ENCODE data around the gene RHEB. TPM values are rescaled to one million over a fixed set of nuclear protein-coding genes. Genes with fewer than 3 reads are reported as not detected.

The RHEB gene
- total and polyA plus RNA-seq, 2 experiments from 2014 or later = 127 to 157 TPM

DNA sequence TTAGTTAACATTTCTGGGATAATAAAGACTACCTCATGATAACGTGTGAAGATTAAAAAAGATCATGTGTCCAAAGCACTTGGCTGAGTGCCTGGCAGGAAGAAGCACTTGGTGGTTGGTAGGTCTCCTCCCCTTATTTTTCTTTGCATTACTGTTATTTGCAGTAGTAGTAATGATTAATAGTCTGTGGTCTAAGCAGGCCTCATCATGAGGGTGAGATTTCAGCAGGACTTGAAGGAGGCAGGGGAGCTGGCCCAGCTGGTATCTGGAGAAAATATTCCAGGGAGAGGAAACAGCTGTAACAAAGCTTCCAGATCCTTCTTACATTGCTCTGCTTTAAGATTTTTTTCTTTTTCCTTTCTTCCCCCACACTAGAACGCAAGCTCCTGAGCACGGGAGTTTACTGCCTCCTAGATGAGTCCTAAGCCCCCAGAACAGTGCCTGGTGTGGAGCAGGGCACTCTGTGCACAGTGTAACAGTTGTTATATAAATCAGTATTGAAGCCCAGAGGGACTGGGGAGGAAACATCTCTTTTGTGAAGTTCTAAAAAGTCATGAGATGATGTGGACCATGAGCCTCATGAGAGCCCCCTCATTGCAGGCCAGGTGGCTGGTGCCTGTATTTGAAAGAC, 31.1 kb upstream of the RHEB start:
- peak in 1 of 2 donors; percentile 92 for DNase-seq (ENCODE audit: low read depth in 1 of 2, low spot score in 1 of 2)
- no peak overlapping the region for H3K4me3 ChIP-seq
- peaks cover 3% of the 10 kb centered on the region for H3K4me1 ChIP-seq (ENCODE audit: low read depth)
- TF ChIP-seq, protein P1, sequence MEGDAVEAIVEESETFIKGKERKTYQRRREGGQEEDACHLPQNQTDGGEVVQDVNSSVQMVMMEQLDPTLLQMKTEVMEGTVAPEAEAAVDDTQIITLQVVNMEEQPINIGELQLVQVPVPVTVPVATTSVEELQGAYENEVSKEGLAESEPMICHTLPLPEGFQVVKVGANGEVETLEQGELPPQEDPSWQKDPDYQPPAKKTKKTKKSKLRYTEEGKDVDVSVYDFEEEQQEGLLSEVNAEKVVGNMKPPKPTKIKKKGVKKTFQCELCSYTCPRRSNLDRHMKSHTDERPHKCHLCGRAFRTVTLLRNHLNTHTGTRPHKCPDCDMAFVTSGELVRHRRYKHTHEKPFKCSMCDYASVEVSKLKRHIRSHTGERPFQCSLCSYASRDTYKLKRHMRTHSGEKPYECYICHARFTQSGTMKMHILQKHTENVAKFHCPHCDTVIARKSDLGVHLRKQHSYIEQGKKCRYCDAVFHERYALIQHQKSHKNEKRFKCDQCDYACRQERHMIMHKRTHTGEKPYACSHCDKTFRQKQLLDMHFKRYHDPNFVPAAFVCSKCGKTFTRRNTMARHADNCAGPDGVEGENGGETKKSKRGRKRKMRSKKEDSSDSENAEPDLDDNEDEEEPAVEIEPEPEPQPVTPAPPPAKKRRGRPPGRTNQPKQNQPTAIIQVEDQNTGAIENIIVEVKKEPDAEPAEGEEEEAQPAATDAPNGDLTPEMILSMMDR (IDR thresholded peaks at IDR 0.05; ENCODE audit: low read depth, low read length) = no peak
- no peaks in the 10 kb centered on the region for H3K36me3 ChIP-seq
- no peaks in the 10 kb centered on the region for H3K9me3 ChIP-seq (ENCODE audit: low read depth)
- H3K27me3 ChIP-seq = no peaks in the 10 kb centered on the region
- H3K27ac ChIP-seq = no peak overlapping the region

DNA sequence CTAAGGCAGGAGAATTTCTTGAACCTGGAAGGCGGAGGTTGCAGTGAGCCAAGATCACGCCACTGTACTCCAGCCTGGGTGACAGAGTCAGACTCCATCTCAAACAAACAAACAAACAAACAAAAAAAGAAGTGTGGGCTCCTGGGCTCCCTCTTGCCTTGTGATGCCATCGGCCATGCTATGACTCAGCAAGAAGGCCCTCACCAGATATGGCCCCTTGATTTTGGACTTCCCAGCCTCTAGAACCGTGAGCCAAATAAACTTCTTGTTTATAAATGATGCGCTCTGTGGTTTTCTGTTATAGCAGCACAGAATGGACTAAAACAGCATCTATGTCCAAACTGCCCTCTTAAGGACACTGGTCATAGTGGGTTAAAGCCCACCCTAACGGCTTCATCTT, 29.9 kb upstream of the RHEB start:
- no peak for DNase-seq (ENCODE audit: low read depth in 1 of 2, low spot score in 1 of 2)
- no peaks in the 10 kb centered on the region for H3K27me3 ChIP-seq
- TF ChIP-seq, protein P1 (IDR thresholded peaks at IDR 0.05; ENCODE audit: low read depth, low read length) = no peak
- no peak overlapping the region for H3K27ac ChIP-seq
- no peaks in the 10 kb centered on the region for H3K9me3 ChIP-seq (ENCODE audit: low read depth)
- H3K36me3 ChIP-seq = no peaks in the 10 kb centered on the region
- H3K4me1 ChIP-seq (ENCODE audit: low read depth) = peaks cover 3% of the 10 kb centered on the region
- no peak overlapping the region for H3K4me3 ChIP-seq

DNA sequence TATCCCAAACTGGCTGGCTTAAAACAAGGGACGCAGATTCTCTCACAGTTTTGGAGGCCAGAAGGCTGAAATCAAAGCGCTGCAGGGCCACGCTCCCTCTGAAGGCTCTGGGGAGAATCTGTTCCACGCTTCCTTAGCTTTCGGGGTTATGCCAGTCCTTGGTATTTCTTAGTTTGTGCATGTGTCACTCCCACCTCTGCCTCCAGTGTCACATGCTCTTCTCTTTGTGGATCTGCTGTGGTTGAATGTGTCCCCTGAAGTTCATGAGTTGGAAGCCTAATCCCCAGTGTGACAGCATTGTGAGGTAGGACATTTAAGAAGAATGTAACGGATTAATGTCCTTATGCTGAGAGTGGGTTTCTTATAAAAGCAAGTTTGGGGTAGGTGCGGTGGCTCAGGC, 29.4 kb upstream of the RHEB start:
- TF ChIP-seq, protein P1 (IDR thresholded peaks at IDR 0.05; ENCODE audit: low read depth, low read length) = no peak
- Histone ChIP-seq H3K27ac (no peak overlapping the region), H3K4me1 (ENCODE audit: low read depth) (peaks cover 3% of the 10 kb centered on the region), H3K27me3 (no peaks in the 10 kb centered on the region), H3K9me3 (ENCODE audit: low read depth) (no peaks in the 10 kb centered on the region), H3K4me3 (no peak overlapping the region), H3K36me3 (no peaks in the 10 kb centered on the region)
- no peak for DNase-seq (ENCODE audit: low read depth in 1 of 2, low spot score in 1 of 2)

DNA sequence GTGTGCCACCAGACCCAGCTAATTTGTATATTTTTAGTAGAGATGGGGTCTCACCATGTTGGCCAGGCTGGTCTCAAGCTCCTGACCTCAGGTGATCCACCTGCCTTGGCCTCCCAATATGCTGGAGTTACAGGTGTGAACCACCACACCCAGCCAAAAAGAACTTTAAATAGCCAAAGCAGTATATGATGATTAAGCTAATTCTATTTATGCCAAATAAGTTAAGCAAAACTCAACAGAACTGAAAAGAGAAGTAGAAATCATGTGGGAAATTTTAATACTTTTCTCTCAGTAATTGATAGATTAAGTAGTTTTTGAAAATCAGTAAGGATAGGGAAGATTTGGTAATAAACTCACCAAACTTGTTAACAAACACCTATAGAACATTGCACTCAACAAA, 24.5 kb upstream of the RHEB start:
- no peaks in the 10 kb centered on the region for H3K27me3 ChIP-seq
- H3K9me3 ChIP-seq (ENCODE audit: low read depth) = no peaks in the 10 kb centered on the region
- no peak overlapping the region for H3K27ac ChIP-seq
- TF ChIP-seq, protein P1 (IDR thresholded peaks at IDR 0.05; ENCODE audit: low read depth, low read length) = no peak
- no peaks in the 10 kb centered on the region for H3K36me3 ChIP-seq
- peaks cover 3% of the 10 kb centered on the region for H3K4me1 ChIP-seq (ENCODE audit: low read depth)
- no peak overlapping the region for H3K4me3 ChIP-seq
- DNase-seq (ENCODE audit: low read depth in 1 of 2, low spot score in 1 of 2) = no peak

DNA sequence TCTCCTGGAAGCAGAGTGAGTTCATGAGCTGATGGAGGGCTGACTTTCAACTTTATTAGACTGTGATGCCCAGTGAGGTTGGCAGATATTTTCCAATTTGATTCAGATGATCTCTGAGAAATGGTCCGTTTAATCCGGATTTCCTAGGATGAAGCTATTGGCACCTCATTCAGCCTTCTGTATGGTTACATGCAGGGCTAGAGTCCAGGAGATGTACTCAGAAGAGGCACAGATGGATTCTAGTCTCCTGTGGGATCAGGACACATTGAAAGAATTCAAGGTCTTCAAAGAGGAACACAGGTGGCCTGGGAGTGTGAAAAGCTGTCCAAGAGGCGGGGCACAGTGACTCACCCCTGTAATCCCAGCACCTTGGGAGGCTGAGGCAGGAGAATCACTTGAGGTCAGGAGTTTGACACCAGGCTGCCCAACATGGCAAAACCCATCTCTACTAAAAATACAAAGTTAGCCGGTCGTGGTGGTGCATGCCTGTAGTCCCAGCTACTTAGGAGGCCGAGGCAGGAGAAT, 23.0 kb upstream of the RHEB start:
- Histone ChIP-seq H3K4me3 (no peak overlapping the region), H3K9me3 (ENCODE audit: low read depth) (no peaks in the 10 kb centered on the region), H3K4me1 (ENCODE audit: low read depth) (peaks cover 13% of the 10 kb centered on the region), H3K36me3 (no peaks in the 10 kb centered on the region), H3K27ac (no peak overlapping the region), H3K27me3 (no peaks in the 10 kb centered on the region)
- TF ChIP-seq, protein P1 (IDR thresholded peaks at IDR 0.05; ENCODE audit: low read depth, low read length) = no peak
- no peak for DNase-seq (ENCODE audit: low read depth in 1 of 2, low spot score in 1 of 2)
